OCI-LY3 (cell line): Measurements from ENCODE around the gene PFN4.

ENCODE experiments used
- CTCF ChIP-seq: fragments of 200-600, 300-600 bp; sonication (generic); IDR thresholded peaks from 2 replicates; pipeline ENCODE4 v1.5.1; 2014; ENCODE audit warnings: antibody characterized with exemption, low read length, low read depth
- EZH2phosphoT487 ChIP-seq: fragments of 200-600 bp; shearing (Covaris generic); IDR thresholded peaks from 2 replicates; pipeline ENCODE4 v1.6.1; 2018; ENCODE audit warnings: antibody characterized with exemption, mixed run types, low read depth

GRCh38 chr2:24111407-24111901, 11.7 kb downstream of the PFN4 start:
- TF ChIP-seq CTCF, result no peak
- no peak for TF ChIP-seq EZH2phosphoT487
